Activated T-cell treated with anti-CD3 and anti-CD28 coated beads, Interleukin-2, amount 50 U/mL, for 24 hours (primary cell): ENCODE data around the gene DCP2.

ENCODE experiments used
- DNase-seq: peaks from one replicate; pipeline ENCODE4 v3.0.0-alpha.2; 2020
- H3K27ac Mint-ChIP-seq: 2 replicates; pipeline ENCODE4 v1.8.0; 2020; ENCODE audit warnings: mild to moderate bottlenecking, mixed read lengths
- H3K27me3 Mint-ChIP-seq: 2 replicates; pipeline ENCODE4 v1.8.0; 2020; ENCODE audit warnings: mixed read lengths
- H3K36me3 Mint-ChIP-seq: 2 replicates; pipeline ENCODE4 v1.8.0; 2020; ENCODE audit warnings: low read depth, mixed read lengths
- H3K4me1 Mint-ChIP-seq: 2 replicates; pipeline ENCODE4 v1.8.0; 2020; ENCODE audit warnings: low read depth, mixed read lengths
- H3K4me3 Mint-ChIP-seq: 2 replicates; pipeline ENCODE4 v1.8.0; 2020; ENCODE audit warnings: mild to moderate bottlenecking, moderate library complexity, mixed read lengths
- H3K9me3 Mint-ChIP-seq: 2 replicates; pipeline ENCODE4 v1.8.0; 2020; ENCODE audit warnings: mixed read lengths

The DCP2 gene

GRCh38 chr5:113039934-113040285 is 63.3 kb downstream of the DCP2 start:
- Mint-ChIP-seq H3K4me3 (no peak overlapping the region), H3K4me1 (no peaks in the 10 kb centered on the region), H3K9me3 (no peaks in the 10 kb centered on the region), H3K27me3 (no peaks in the 10 kb centered on the region), H3K27ac (no peak overlapping the region), H3K36me3 (no peaks in the 10 kb centered on the region)
- DNase-seq, result no peak

- Mint-ChIP-seq H3K4me1 (no peaks in the 10 kb centered on the region), H3K27ac (no peak overlapping the region), H3K36me3 (no peaks in the 10 kb centered on the region), H3K4me3 (no peak overlapping the region), H3K27me3 (no peaks in the 10 kb centered on the region), H3K9me3 (no peaks in the 10 kb centered on the region)
- DNase-seq, result no peak
These were observed 64.2 kb downstream of the DCP2 start for GRCh38 chr5:113040672-113041260.

GRCh38 chr5:113042491-113043243 is 66.1 kb downstream of the DCP2 start:
- DNase-seq, result no peak
- Mint-ChIP-seq H3K9me3 (no peaks in the 10 kb centered on the region), H3K4me1 (no peaks in the 10 kb centered on the region), H3K36me3 (no peaks in the 10 kb centered on the region), H3K4me3 (no peak overlapping the region), H3K27ac (no peak overlapping the region), H3K27me3 (no peaks in the 10 kb centered on the region)

GRCh38 chr5:113043491-113043931 is 66.9 kb downstream of the DCP2 start:
- Mint-ChIP-seq H3K4me3 (no peak overlapping the region), H3K4me1 (no peaks in the 10 kb centered on the region)
- no peak for DNase-seq

GRCh38 chr5:113044776-113045465 is 68.3 kb downstream of the DCP2 start:
- Mint-ChIP-seq H3K4me3 (no peak overlapping the region), H3K36me3 (no peaks in the 10 kb centered on the region), H3K9me3 (no peaks in the 10 kb centered on the region), H3K4me1 (peaks cover 3% of the 10 kb centered on the region), H3K27me3 (no peaks in the 10 kb centered on the region), H3K27ac (no peak overlapping the region)
- DNase-seq, result no peak

More at GRCh38 chr5:113043491-113043931, 66.9 kb downstream of the DCP2 start:
- H3K36me3 Mint-ChIP-seq, result no peaks in the 10 kb centered on the region
- H3K27ac Mint-ChIP-seq, result no peak overlapping the region
- H3K9me3 Mint-ChIP-seq, result no peaks in the 10 kb centered on the region
- no peaks in the 10 kb centered on the region for H3K27me3 Mint-ChIP-seq

GRCh38 chr5:113047234-113047633 is 70.6 kb downstream of the DCP2 start:
- H3K27ac Mint-ChIP-seq, result no peak overlapping the region
- DNase-seq, result no peak

GRCh38 chr5:113047733-113048652 is 71.4 kb downstream of the DCP2 start:
- H3K27me3 Mint-ChIP-seq, result no peaks in the 10 kb centered on the region
- peaks cover 24% of the 10 kb centered on the region for H3K4me1 Mint-ChIP-seq
- H3K27ac Mint-ChIP-seq, result no peak overlapping the region
- no peaks in the 10 kb centered on the region for H3K9me3 Mint-ChIP-seq
- no peaks in the 10 kb centered on the region for H3K36me3 Mint-ChIP-seq
- no peak overlapping the region for H3K4me3 Mint-ChIP-seq
- DNase-seq, result no peak

More at GRCh38 chr5:113047234-113047633, 70.6 kb downstream of the DCP2 start:
- Mint-ChIP-seq H3K9me3 (no peaks in the 10 kb centered on the region), H3K27me3 (no peaks in the 10 kb centered on the region), H3K4me3 (no peak overlapping the region), H3K4me1 (peaks cover 22% of the 10 kb centered on the region), H3K36me3 (no peaks in the 10 kb centered on the region)

GRCh38 chr5:113048931-113049330 is 72.3 kb downstream of the DCP2 start:
- H3K9me3 Mint-ChIP-seq, result no peaks in the 10 kb centered on the region
- no peaks in the 10 kb centered on the region for H3K36me3 Mint-ChIP-seq
- H3K4me3 Mint-ChIP-seq, result no peak overlapping the region
- no peaks in the 10 kb centered on the region for H3K27me3 Mint-ChIP-seq
- no peak overlapping the region for H3K27ac Mint-ChIP-seq
- DNase-seq, result no peak
- peaks cover 24% of the 10 kb centered on the region for H3K4me1 Mint-ChIP-seq

GRCh38 chr5:113050721-113051382 is 74.3 kb downstream of the DCP2 start:
- H3K27ac Mint-ChIP-seq, result peak overlapping the region; percentile 69
- no peaks in the 10 kb centered on the region for H3K9me3 Mint-ChIP-seq
- H3K36me3 Mint-ChIP-seq, result no peaks in the 10 kb centered on the region
- peaks cover 24% of the 10 kb centered on the region for H3K4me1 Mint-ChIP-seq
- no peak overlapping the region for H3K4me3 Mint-ChIP-seq
- no peaks in the 10 kb centered on the region for H3K27me3 Mint-ChIP-seq
- peak; percentile 45 for DNase-seq

GRCh38 chr5:113052041-113052795 is 75.6 kb downstream of the DCP2 start:
- no peaks in the 10 kb centered on the region for H3K27me3 Mint-ChIP-seq
- no peak for DNase-seq
- H3K9me3 Mint-ChIP-seq, result no peaks in the 10 kb centered on the region
- no peak overlapping the region for H3K27ac Mint-ChIP-seq
- peaks cover 24% of the 10 kb centered on the region for H3K4me1 Mint-ChIP-seq
- no peak overlapping the region for H3K4me3 Mint-ChIP-seq
- H3K36me3 Mint-ChIP-seq, result no peaks in the 10 kb centered on the region

GRCh38 chr5:113053511-113053995 is 77.0 kb downstream of the DCP2 start:
- H3K4me3 Mint-ChIP-seq, result no peak overlapping the region
- DNase-seq, result no peak

GRCh38 chr5:113054899-113055298 is 78.3 kb downstream of the DCP2 start:
- no peaks in the 10 kb centered on the region for H3K36me3 Mint-ChIP-seq
- H3K27me3 Mint-ChIP-seq, result no peaks in the 10 kb centered on the region
- H3K4me1 Mint-ChIP-seq, result peaks cover 36% of the 10 kb centered on the region
- H3K9me3 Mint-ChIP-seq, result no peaks in the 10 kb centered on the region
- no peak for DNase-seq
- no peak overlapping the region for H3K27ac Mint-ChIP-seq
- no peak overlapping the region for H3K4me3 Mint-ChIP-seq

More at GRCh38 chr5:113053511-113053995, 77.0 kb downstream of the DCP2 start:
- no peaks in the 10 kb centered on the region for H3K9me3 Mint-ChIP-seq
- no peaks in the 10 kb centered on the region for H3K36me3 Mint-ChIP-seq
- H3K27me3 Mint-ChIP-seq, result no peaks in the 10 kb centered on the region
- H3K27ac Mint-ChIP-seq, result no peak overlapping the region
- H3K4me1 Mint-ChIP-seq, result peaks cover 25% of the 10 kb centered on the region

- Mint-ChIP-seq H3K9me3 (no peaks in the 10 kb centered on the region), H3K27me3 (no peaks in the 10 kb centered on the region), H3K27ac (no peak overlapping the region), H3K36me3 (no peaks in the 10 kb centered on the region), H3K4me1 (peaks cover 36% of the 10 kb centered on the region), H3K4me3 (no peak overlapping the region)
- DNase-seq, result no peak
These were observed 80.4 kb downstream of the DCP2 start for GRCh38 chr5:113056988-113057387.
